GM12875 (cell line): ENCODE measurements around the gene ZMYM1.

Experiments used
- H3K4me3 ChIP-seq: one replicate; pipeline ENCODE4 v1.5.1; 2011; ENCODE audit warnings: low read depth, low read length, control low read depth
- CTCF ChIP-seq: IDR thresholded peaks from 2 replicates; pipeline ENCODE4 v1.5.1; 2011; ENCODE audit warnings: low read depth, mild to moderate bottlenecking, control low read depth, inconsistent platforms, low read length, moderate library complexity, borderline replicate concordance; ENCODE audit not compliant: insufficient read depth

ZMYM1 gene

GRCh38 chr1:35036621-35037020, 42.6 kb upstream of the ZMYM1 start:
- TF ChIP-seq CTCF = no peak
- no peak overlapping the region for H3K4me3 ChIP-seq

- H3K4me3 ChIP-seq = no peak overlapping the region
- TF ChIP-seq CTCF = no peak
Measured at GRCh38 chr1:35037206-35037605, 42.0 kb upstream of the ZMYM1 start.

GRCh38 chr1:35038723-35039122, 40.5 kb upstream of the ZMYM1 start:
- no peak overlapping the region for H3K4me3 ChIP-seq
- TF ChIP-seq CTCF = no peak

GRCh38 chr1:35043498-35043897, 35.7 kb upstream of the ZMYM1 start:
- TF ChIP-seq CTCF = no peak

GRCh38 chr1:35044431-35044830, 34.8 kb upstream of the ZMYM1 start:
- no peak for TF ChIP-seq CTCF
- no peak overlapping the region for H3K4me3 ChIP-seq

More at GRCh38 chr1:35043498-35043897, 35.7 kb upstream of the ZMYM1 start:
- H3K4me3 ChIP-seq = no peak overlapping the region

- TF ChIP-seq CTCF = no peak
- H3K4me3 ChIP-seq = no peak overlapping the region
Measured at GRCh38 chr1:35046730-35047129, 32.5 kb upstream of the ZMYM1 start.

- TF ChIP-seq CTCF = no peak
- H3K4me3 ChIP-seq = no peak overlapping the region
Measured at GRCh38 chr1:35047188-35047858, 31.9 kb upstream of the ZMYM1 start.
